Measurements from ENCODE around the gene SPATA16.
"Not testable (repeated sequence)": the region's sequence is repeated elsewhere in the genome, so short reads cannot be mapped to it uniquely, and the experiment has no call there.

Gene SPATA16

GRCh38 chr3:172904711-172905373 lies 236.2 kb downstream of the SPATA16 start:
- TF ChIP-seq, protein P1, sequence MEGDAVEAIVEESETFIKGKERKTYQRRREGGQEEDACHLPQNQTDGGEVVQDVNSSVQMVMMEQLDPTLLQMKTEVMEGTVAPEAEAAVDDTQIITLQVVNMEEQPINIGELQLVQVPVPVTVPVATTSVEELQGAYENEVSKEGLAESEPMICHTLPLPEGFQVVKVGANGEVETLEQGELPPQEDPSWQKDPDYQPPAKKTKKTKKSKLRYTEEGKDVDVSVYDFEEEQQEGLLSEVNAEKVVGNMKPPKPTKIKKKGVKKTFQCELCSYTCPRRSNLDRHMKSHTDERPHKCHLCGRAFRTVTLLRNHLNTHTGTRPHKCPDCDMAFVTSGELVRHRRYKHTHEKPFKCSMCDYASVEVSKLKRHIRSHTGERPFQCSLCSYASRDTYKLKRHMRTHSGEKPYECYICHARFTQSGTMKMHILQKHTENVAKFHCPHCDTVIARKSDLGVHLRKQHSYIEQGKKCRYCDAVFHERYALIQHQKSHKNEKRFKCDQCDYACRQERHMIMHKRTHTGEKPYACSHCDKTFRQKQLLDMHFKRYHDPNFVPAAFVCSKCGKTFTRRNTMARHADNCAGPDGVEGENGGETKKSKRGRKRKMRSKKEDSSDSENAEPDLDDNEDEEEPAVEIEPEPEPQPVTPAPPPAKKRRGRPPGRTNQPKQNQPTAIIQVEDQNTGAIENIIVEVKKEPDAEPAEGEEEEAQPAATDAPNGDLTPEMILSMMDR (IDR thresholded peaks at IDR 0.05; ENCODE audit: extremely low read depth, insufficient read depth, missing control alignments): no peak
- no peak for DNase-seq (ENCODE audit: low spot score)
- in situ Hi-C loops (cut with MboI; ENCODE audit: low pct_unique_long_range_greater_than_20kb, low sequenced_read_pairs, unreplicated experiment): no loop called here

- in situ Hi-C loops (cut with MboI; ENCODE audit: low pct_unique_long_range_greater_than_20kb, low sequenced_read_pairs, unreplicated experiment): no loop called here
- DNase-seq (ENCODE audit: low spot score): no peak
- TF ChIP-seq, protein P1 (IDR thresholded peaks at IDR 0.05; ENCODE audit: extremely low read depth, insufficient read depth, missing control alignments): no peak
Observed at GRCh38 chr3:172903642-172904320, 237.3 kb downstream of the SPATA16 start.

GRCh38 chr3:172892158-172892557 lies 248.9 kb downstream of the SPATA16 start:
- no peak for DNase-seq (ENCODE audit: low spot score)
- TF ChIP-seq, protein P1 (IDR thresholded peaks at IDR 0.05; ENCODE audit: extremely low read depth, insufficient read depth, missing control alignments): no peak
- in situ Hi-C loops (cut with MboI; ENCODE audit: low pct_unique_long_range_greater_than_20kb, low sequenced_read_pairs, unreplicated experiment): no loop called here

DNA sequence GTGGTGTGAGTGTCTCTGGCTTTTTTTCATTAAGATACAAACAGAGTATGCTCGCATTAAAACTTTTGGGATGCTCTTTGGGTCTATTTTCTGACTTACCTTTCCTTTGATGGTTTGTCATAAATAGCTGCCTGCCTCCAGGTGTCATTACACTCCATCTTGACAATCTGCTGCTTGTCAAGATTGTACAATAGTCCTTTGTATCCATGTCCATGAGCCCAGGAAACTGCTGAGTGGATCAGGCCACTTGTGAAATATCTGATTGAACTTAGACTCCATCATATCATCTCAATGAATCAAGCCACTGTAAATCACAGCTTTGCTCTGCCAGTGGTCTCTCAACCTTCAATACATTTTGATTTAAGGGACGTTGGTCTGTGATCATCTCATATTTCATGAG lies 255.3 kb downstream of the SPATA16 start:
- in situ Hi-C loops (cut with MboI; ENCODE audit: low pct_unique_long_range_greater_than_20kb, low sequenced_read_pairs, unreplicated experiment): no loop called here
- TF ChIP-seq, protein P1 (IDR thresholded peaks at IDR 0.05; ENCODE audit: extremely low read depth, insufficient read depth, missing control alignments): no peak
- no peak for DNase-seq (ENCODE audit: low spot score)

DNA sequence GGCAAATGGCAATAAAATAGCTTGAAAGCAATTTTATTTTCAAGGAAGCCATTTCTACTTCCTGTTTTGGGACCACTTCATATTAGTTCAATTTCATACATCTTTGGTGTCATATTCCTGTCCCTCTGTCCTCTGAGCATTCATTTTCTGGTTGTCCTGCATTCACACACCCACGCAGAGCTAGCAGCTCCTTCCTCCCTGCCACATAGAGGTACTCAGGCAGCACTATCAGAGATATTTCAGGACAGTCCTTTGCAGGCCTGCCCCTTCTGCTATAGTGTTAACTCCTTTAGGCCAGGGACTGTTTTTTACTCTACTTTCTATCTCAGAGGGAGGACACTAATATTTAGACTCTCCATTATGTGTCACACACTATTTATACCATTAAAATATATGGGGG lies 258.5 kb downstream of the SPATA16 start:
- TF ChIP-seq, protein P1 (IDR thresholded peaks at IDR 0.05; ENCODE audit: extremely low read depth, insufficient read depth, missing control alignments): no peak

DNA sequence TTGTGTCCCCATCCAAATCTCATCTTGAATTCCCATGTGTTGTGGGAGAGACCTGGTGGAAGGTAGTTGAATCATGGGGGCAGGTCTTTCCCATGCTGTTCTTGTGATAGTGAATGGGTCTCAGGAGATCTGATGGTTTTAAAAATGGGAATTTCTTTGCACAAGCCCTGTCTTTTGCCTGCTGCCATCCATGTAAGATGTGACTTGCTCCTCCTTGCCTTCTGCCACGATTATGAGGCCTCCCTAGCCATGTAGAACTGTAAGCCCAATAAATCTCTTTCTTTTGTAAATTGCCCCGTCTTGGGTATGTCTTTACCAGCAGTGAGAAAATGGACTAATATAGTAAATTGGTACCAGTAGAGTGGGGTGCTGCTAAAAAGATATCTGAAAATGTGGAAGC lies 261.7 kb downstream of the SPATA16 start:
- DNase-seq (ENCODE audit: low spot score); in situ Hi-C loops (cut with MboI; ENCODE audit: low pct_unique_long_range_greater_than_20kb, low sequenced_read_pairs, unreplicated experiment): not testable (repeated sequence)

More for the DNA sequence above, 258.5 kb downstream of the SPATA16 start:
- in situ Hi-C loops (cut with MboI; ENCODE audit: low pct_unique_long_range_greater_than_20kb, low sequenced_read_pairs, unreplicated experiment): no loop called here
- DNase-seq (ENCODE audit: low spot score): no peak

- no peak for DNase-seq (ENCODE audit: low spot score)
- TF ChIP-seq, protein P1 (IDR thresholded peaks at IDR 0.05; ENCODE audit: extremely low read depth, insufficient read depth, missing control alignments): no peak
- in situ Hi-C loops (cut with MboI; ENCODE audit: low pct_unique_long_range_greater_than_20kb, low sequenced_read_pairs, unreplicated experiment): no loop called here
Observed at GRCh38 chr3:172877011-172877410, 264.0 kb downstream of the SPATA16 start.
